ENCODE data around the gene CTTNBP2. TPM values are rescaled to one million over a fixed set of nuclear protein-coding genes. Genes with fewer than 3 reads are reported as not detected.
"Not testable (repeated sequence)": the region's sequence is repeated elsewhere in the genome, so short reads cannot be mapped to it uniquely, and the experiment has no call there.

The CTTNBP2 gene
- total RNA-seq, 2 experiments from 2014 or later, result not detected

GRCh38 chr7:117716707-117717299 lies 156.4 kb downstream of the CTTNBP2 start:
- H3K27me3 Mint-ChIP-seq, result no peaks in the 10 kb centered on the region
- no peak overlapping the region for H3K4me3 Mint-ChIP-seq
- no peak for ATAC-seq (ENCODE audit: low read depth)
- POLR2A ChIA-PET, result no interaction called here
- no peak overlapping the region for H3K27ac Mint-ChIP-seq
- H3K9me3 Mint-ChIP-seq, result no peaks in the 10 kb centered on the region
- DNase-seq, result no peak
- no peaks in the 10 kb centered on the region for H3K4me1 Mint-ChIP-seq
- no peaks in the 10 kb centered on the region for H3K36me3 Mint-ChIP-seq

GRCh38 chr7:117715784-117716445 lies 157.3 kb downstream of the CTTNBP2 start:
- ATAC-seq (ENCODE audit: low read depth) (no peak), DNase-seq (no peak)
- POLR2A ChIA-PET, result no interaction called here
- peaks cover 2% of the 10 kb centered on the region for H3K4me1 Mint-ChIP-seq
- no peaks in the 10 kb centered on the region for H3K36me3 Mint-ChIP-seq
- no peak overlapping the region for H3K27ac Mint-ChIP-seq
- no peaks in the 10 kb centered on the region for H3K27me3 Mint-ChIP-seq
- H3K9me3 Mint-ChIP-seq, result no peaks in the 10 kb centered on the region
- no peak overlapping the region for H3K4me3 Mint-ChIP-seq

- Mint-ChIP-seq H3K27ac (no peak overlapping the region), H3K27me3 (no peaks in the 10 kb centered on the region), H3K4me3 (no peak overlapping the region), H3K36me3 (no peaks in the 10 kb centered on the region), H3K9me3 (no peaks in the 10 kb centered on the region), H3K4me1 (peaks cover 2% of the 10 kb centered on the region)
- DNase-seq (no peak), ATAC-seq (ENCODE audit: low read depth) (no peak)
- POLR2A ChIA-PET, result no interaction called here
Measured at GRCh38 chr7:117711556-117711955, 161.7 kb downstream of the CTTNBP2 start.

GRCh38 chr7:117708173-117708572 lies 165.1 kb downstream of the CTTNBP2 start:
- DNase-seq; POLR2A ChIA-PET; H3K27ac Mint-ChIP-seq; H3K36me3 Mint-ChIP-seq; H3K27me3 Mint-ChIP-seq; H3K4me3 Mint-ChIP-seq; H3K4me1 Mint-ChIP-seq; H3K9me3 Mint-ChIP-seq; ATAC-seq (ENCODE audit: low read depth): not testable (repeated sequence)

- no peaks in the 10 kb centered on the region for H3K9me3 Mint-ChIP-seq
- no peaks in the 10 kb centered on the region for H3K27me3 Mint-ChIP-seq
- H3K4me3 Mint-ChIP-seq, result no peak overlapping the region
- DNase-seq (no peak), ATAC-seq (ENCODE audit: low read depth) (no peak)
- no peaks in the 10 kb centered on the region for H3K36me3 Mint-ChIP-seq
- POLR2A ChIA-PET, result no interaction called here
- H3K27ac Mint-ChIP-seq, result no peak overlapping the region
- H3K4me1 Mint-ChIP-seq, result peaks cover 2% of the 10 kb centered on the region
Measured at GRCh38 chr7:117707080-117707479, 166.2 kb downstream of the CTTNBP2 start.

- POLR2A ChIA-PET, result no interaction called here
- H3K36me3 Mint-ChIP-seq, result no peaks in the 10 kb centered on the region
- DNase-seq, result no peak
- ATAC-seq (ENCODE audit: low read depth), result no peak
- no peaks in the 10 kb centered on the region for H3K9me3 Mint-ChIP-seq
- no peaks in the 10 kb centered on the region for H3K4me1 Mint-ChIP-seq
- H3K27ac Mint-ChIP-seq, result no peak overlapping the region
- no peaks in the 10 kb centered on the region for H3K27me3 Mint-ChIP-seq
- no peak overlapping the region for H3K4me3 Mint-ChIP-seq
Measured at GRCh38 chr7:117706210-117706609, 167.0 kb downstream of the CTTNBP2 start.

- POLR2A ChIA-PET, result no interaction called here
- Mint-ChIP-seq H3K4me1 (no peaks in the 10 kb centered on the region), H3K27ac (no peak overlapping the region), H3K36me3 (no peaks in the 10 kb centered on the region), H3K9me3 (no peaks in the 10 kb centered on the region), H3K4me3 (no peak overlapping the region), H3K27me3 (no peaks in the 10 kb centered on the region)
- DNase-seq, result no peak
- ATAC-seq (ENCODE audit: low read depth), result no peak
Measured at GRCh38 chr7:117705630-117706029, 167.6 kb downstream of the CTTNBP2 start.

GRCh38 chr7:117704063-117704462 lies 169.2 kb downstream of the CTTNBP2 start:
- Mint-ChIP-seq H3K9me3 (no peaks in the 10 kb centered on the region), H3K4me3 (no peak overlapping the region), H3K4me1 (no peaks in the 10 kb centered on the region), H3K36me3 (no peaks in the 10 kb centered on the region), H3K27ac (no peak overlapping the region), H3K27me3 (no peaks in the 10 kb centered on the region)
- DNase-seq (no peak), ATAC-seq (ENCODE audit: low read depth) (no peak)
- POLR2A ChIA-PET, result no interaction called here

GRCh38 chr7:117698018-117698417 lies 175.2 kb downstream of the CTTNBP2 start:
- Mint-ChIP-seq H3K27me3 (no peaks in the 10 kb centered on the region), H3K9me3 (no peaks in the 10 kb centered on the region), H3K27ac (no peak overlapping the region), H3K4me1 (no peaks in the 10 kb centered on the region), H3K4me3 (no peak overlapping the region), H3K36me3 (no peaks in the 10 kb centered on the region)
- POLR2A ChIA-PET, result no interaction called here
- DNase-seq (no peak), ATAC-seq (ENCODE audit: low read depth) (no peak)

- ATAC-seq (ENCODE audit: low read depth) (no peak), DNase-seq (no peak)
- Mint-ChIP-seq H3K4me1 (no peaks in the 10 kb centered on the region), H3K9me3 (no peaks in the 10 kb centered on the region), H3K27ac (no peak overlapping the region), H3K36me3 (no peaks in the 10 kb centered on the region), H3K27me3 (no peaks in the 10 kb centered on the region), H3K4me3 (no peak overlapping the region)
- POLR2A ChIA-PET, result no interaction called here
Measured at GRCh38 chr7:117692338-117692737, 180.9 kb downstream of the CTTNBP2 start.

- H3K4me3 Mint-ChIP-seq, result no peak overlapping the region
- no peaks in the 10 kb centered on the region for H3K36me3 Mint-ChIP-seq
- H3K4me1 Mint-ChIP-seq, result no peaks in the 10 kb centered on the region
- H3K27ac Mint-ChIP-seq, result no peak overlapping the region
- H3K9me3 Mint-ChIP-seq, result no peaks in the 10 kb centered on the region
- H3K27me3 Mint-ChIP-seq, result no peaks in the 10 kb centered on the region
- ATAC-seq (ENCODE audit: low read depth) (no peak), DNase-seq (no peak)
- POLR2A ChIA-PET, result no interaction called here
Measured at GRCh38 chr7:117690147-117690546, 183.1 kb downstream of the CTTNBP2 start.

- Mint-ChIP-seq H3K4me1 (no peaks in the 10 kb centered on the region), H3K27me3 (no peaks in the 10 kb centered on the region), H3K9me3 (no peaks in the 10 kb centered on the region), H3K36me3 (no peaks in the 10 kb centered on the region), H3K27ac (no peak overlapping the region), H3K4me3 (no peak overlapping the region)
- no peak for ATAC-seq (ENCODE audit: low read depth)
- no peak for DNase-seq
- POLR2A ChIA-PET, result no interaction called here
Measured at GRCh38 chr7:117689406-117689805, 183.8 kb downstream of the CTTNBP2 start.

- no peaks in the 10 kb centered on the region for H3K4me1 Mint-ChIP-seq
- POLR2A ChIA-PET, result no interaction called here
Measured at GRCh38 chr7:117688126-117688525, 185.1 kb downstream of the CTTNBP2 start.

GRCh38 chr7:117686311-117686935 lies 186.8 kb downstream of the CTTNBP2 start:
- DNase-seq (no peak), ATAC-seq (ENCODE audit: low read depth) (no peak)
- Mint-ChIP-seq H3K4me1 (no peaks in the 10 kb centered on the region), H3K27me3 (no peaks in the 10 kb centered on the region), H3K36me3 (no peaks in the 10 kb centered on the region), H3K9me3 (no peaks in the 10 kb centered on the region), H3K4me3 (no peak overlapping the region), H3K27ac (no peak overlapping the region)
- POLR2A ChIA-PET, result no interaction called here

More at GRCh38 chr7:117688126-117688525, 185.1 kb downstream of the CTTNBP2 start:
- Mint-ChIP-seq H3K36me3 (no peaks in the 10 kb centered on the region), H3K27me3 (no peaks in the 10 kb centered on the region), H3K9me3 (no peaks in the 10 kb centered on the region), H3K27ac (no peak overlapping the region), H3K4me3 (no peak overlapping the region)
- no peak for DNase-seq
- ATAC-seq (ENCODE audit: low read depth), result no peak
